IPS DF 4.7 (cell line): ENCODE data around the gene CCDC88A.

Experiments
- DNase-seq: peaks from one replicate; pipeline ENCODE4 v3.0.0-alpha.2; 2013; ENCODE audit warnings: low spot score; ENCODE audit errors: extremely low read depth

Gene CCDC88A

DNA sequence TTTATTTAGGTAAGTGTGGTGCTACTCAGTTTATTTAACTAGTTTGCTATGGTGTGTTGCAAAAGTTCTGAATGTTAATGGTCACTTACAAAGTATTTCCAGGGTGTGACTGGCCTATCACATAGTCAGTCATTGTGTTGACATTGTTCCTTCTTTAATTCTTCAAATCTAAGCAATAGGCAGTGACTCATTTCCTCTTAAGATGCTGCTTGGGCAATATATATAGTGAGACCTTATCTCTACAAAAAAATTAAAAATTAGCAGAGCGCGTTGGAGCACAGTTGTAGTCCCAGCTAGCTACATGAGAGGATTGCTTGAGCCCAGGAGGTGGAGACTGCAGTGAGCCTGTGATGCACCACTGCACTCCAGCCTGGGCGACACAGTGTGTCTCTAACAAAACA, 5.8 kb upstream of the CCDC88A start:
- DNase-seq = no peak

DNA sequence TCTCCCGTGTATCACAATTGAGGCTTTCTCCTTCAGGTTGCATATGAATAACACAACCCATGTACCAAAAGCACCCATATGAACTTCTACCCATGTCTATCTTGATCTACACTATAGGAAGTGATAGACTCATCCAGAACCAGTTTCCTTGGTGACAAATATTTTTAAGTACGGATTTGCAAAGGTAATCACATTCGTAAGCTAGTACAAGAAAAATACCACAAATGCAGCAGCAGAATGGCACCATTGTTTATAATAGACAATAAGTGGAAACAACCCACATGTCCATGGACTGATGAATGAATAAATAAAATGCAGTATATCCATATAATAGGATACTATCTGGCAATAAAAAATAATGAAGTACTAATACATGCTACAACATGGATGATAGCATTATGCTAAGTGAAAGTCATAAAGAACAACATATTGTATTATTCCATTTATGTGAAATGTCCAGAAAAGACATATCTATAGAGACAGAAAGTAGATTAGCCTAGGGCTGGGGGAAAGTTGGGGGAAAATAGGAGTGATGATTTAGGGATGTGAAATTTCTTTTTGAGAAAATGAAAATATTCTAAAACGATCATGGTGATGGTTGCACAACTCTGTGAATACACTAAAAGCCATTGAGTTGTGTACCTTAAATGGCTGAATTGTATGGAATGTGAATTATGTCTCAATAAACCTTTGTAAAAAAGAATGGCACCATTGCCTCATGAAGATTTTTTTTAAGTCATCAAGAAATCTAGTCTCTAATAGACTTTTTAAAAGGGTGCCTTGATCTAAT, 3.4 kb upstream of the CCDC88A start:
- no peak for DNase-seq

DNA sequence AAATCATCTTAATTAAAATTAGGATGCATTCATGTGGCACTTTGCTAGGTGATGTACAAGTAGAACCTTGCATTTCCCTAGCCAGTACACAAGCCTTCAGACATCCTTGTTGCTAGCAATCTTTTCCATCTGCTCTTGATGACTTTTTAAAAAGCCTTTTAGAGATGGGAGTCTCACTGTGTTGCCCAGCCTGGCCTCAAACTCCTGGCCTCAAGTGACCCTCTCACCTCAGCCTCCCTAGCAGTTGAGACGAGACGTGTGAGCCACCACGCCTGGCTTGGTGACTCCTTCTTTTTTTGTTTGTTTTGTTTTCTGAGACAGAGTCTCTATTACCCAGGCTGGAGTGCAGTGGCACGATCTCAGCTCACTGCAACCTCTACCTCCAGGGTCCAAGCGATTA, 1.7 kb upstream of the CCDC88A start:
- no peak for DNase-seq

DNA sequence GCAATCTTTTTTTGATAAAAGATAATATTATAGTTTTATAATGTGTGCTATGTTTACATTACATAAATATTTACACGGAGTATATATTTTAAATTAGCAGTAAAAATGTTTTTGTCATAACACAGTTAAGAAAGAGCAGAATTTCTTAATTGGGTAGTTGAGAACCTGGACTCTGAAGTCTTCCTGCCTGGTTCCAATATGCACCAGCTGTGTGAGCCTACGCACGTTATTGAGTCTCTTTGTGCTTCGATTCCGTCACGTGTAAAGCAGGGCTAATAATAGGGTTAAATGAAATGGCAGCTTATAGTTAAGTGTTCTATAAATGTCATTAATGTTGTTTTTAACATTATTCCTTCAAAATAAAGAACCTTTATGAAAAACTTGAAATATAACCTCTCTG, 1.2 kb upstream of the CCDC88A start:
- DNase-seq = no peak

DNA sequence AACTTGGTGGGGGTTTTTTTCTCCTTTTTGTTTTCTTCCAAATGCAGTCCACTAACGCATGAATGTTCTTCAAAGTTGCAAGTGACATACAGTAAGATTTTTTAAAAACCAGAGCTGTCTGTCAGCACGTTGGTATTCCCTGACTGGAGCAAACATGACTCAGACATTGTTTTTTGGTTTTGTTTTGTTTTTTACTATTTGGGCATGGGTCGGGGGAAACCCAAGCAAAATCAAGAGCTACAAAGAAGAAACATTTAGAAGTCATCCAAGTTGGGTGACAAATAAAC, 726 bp upstream of the CCDC88A start:
- DNase-seq = no peak

DNA sequence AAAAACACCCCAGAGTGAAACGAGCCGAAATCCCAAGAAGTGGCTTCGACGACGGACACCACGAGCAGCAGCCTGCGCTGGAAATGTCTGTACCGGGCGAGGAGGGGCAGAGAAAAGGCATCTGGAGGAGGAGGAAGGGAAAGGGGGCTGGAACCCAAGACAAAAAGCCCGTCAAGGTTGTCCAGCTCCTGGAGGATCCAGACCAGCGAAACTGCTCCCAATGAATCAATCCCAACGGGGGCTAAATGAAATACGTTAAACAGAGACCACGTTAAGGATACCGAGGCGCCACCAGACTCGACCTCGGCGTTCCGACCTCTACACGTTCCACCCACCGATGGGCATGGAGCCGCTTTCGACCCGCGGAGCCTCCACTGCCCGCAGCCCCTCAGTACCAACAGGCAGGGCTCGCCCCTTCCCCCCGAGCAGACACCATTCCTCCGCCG, 400 bp downstream of the CCDC88A start:
- DNase-seq = no peak

DNA sequence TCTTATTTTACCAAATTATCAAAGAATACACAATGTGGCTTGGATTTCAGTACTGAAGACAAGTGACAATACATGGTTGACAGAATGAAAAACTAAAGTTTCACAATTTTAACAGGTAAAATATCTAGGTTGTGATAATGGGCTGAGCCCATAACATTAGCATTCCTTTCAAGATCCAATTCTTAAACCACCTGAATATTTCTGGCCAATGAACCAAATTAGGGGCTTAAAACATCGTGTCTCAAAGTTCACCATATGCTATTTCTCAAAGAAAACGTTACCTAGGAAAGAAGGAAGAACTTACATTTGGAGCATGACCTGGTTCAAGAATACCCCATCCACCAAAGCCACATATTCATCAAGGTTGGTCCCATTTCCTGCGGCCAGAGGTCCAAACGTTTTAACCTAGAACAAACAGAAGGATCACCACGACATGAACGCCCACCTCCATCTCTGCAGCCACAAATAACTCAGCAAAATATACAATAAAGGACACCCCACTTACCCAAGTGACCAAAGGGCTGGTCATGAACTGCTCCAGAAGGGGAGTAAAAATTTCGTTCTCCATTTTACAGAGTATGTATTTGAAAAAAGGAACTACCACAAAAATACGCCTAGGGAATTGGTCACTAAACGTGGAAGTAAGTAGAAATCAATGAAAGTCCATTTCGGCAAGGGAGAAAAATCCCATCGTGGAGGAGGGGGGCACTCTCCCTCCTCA, 984 bp downstream of the CCDC88A start:
- no peak for DNase-seq

DNA sequence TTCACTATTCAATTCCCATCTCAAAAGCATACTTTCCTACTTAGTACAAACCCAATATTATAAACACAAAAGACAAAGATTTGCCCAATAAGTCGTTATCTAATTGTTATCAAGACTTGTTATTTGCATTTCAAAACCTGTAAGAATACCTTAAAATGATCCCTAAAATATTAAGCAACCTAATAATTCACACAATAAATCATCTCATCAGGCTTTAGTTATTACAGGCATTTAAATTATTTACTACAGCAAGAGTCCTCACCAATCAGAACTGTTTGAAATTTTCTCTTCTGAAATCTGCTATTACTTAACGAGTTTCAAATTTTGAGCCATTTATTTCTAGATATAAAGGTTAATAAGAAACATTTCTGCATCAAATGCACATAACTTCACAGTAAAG, 1.6 kb downstream of the CCDC88A start:
- DNase-seq = no peak

DNA sequence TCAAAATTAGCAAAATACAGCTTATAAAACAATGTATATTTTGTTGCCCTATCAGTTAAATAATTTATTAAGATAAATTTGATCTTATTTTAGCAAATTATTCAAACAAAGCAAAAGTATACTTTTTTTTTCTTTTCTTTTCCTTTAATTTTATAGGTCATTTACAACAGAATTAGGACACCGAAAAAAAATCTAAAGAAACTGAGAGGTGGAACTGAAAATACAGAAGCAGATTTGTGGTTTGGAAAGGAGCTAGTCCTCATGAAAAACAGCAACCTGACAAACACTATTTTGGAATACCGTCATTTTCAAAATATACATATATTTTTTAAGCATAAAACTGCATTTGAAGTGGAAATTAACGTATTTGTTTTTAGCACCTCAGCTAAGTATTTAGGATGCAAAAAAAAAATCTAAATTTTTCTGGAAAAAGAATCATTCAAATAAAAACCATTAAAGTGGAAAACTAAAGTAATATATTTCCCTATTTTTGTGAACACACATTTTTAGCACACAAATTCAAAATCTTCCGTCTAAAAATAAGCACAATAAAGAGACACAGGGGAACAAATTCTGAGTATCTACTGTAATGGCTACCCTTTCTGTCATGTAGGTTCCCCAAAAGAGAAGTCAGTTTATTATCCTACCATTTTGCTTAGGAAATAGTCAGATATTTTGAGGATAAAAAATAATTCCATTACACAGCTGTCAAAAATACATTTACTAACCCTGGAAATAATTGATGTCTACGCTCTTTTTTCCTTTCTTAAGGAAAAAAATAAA, 2.7 kb downstream of the CCDC88A start:
- no peak for DNase-seq

DNA sequence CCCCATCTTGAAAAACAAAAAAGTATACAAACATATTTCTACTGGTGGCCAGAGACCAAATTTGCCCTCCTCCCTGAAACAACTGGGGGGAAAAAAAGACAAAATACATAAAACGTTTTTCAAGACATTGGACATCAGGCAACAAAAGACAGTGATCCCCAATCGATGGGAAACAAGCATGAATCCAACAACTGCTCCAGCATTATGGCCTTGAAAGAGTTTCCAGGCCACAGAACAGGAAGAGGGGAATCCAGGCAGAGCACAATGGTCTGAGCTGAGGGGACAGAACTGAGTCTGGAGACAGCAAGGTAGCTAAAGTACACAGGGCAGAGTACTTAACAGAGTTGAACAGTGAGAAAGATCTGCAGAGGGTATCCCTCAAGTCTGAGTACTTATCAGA, 4.4 kb downstream of the CCDC88A start:
- no peak for DNase-seq

DNA sequence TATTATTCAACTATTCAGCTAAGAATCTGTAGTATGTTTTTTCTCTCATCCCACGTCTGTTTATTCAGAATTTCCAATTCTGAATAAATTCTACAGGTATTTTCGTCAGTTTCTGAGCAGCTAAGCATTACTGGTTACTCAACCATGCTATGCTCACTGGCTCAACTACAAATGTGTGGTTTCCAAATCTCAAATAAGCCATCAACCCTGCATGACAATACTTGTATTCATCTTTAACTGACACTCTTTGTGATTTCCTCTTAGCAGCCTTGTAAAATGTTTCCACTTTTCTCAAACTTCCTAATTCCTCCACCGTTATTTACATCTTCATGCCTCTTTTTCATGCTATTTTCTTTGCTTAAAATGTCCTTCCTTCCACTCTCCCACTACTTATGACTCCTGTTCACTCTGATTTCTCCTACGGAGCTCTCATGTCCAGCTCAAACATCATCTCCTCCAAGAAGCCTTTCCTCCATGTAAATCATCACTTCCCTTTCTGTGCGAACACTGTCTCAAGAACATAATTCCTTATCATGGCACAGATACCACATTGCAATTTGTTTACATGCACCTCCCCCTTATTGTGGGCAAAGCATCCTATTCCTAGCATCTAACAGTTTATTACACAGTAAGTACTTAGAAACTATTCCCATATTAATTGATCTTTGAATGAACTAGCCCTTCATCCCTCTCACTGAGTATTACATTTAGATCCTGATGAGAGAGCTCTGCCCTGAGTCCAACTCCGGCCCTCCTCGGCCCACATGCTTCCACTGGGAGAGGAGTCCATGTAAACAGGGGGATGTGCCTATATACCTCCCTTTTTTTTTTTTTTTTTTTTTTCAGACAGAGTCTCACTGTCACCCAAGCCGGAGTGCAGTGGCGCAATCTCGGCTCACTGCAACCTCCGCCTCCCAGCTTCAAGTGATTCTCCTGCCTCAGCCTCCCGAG, 10.5 kb downstream of the CCDC88A start:
- no peak for DNase-seq

DNA sequence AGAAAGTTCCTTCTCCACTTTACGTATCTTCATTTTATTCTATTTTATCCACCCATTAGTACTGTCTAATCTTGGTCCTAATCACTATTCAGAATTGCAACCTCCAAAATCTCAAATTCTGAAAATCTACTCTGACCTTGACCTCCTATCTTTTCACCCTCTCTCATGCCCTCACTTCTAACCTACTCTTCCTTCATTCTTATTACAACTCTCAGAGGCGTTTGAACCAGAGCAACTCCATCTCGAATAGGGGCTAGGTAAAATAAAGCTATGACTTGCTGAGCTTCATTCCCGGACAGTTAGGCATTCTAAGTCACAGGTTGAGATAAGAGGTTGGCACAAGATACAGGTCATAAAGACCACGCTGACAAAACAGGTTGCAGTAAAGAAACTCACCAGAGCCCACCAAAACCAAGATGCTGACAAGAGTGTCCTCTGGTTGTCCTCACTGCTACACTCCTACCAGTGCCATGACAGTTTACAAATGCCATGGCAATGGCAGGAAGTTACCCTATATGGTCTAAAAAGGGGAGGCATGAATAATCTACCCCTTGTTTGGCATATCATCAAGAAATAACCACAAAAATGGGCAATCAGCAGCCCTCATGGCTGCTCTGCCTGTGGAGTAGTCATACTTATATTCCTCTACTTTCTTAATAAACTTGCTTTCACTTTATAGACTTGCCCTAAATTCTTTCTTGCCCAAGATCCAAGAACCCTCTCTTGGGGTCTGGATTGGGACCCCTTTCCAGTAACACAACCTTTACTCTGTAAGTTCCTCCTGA, 11.4 kb downstream of the CCDC88A start:
- no peak for DNase-seq

DNA sequence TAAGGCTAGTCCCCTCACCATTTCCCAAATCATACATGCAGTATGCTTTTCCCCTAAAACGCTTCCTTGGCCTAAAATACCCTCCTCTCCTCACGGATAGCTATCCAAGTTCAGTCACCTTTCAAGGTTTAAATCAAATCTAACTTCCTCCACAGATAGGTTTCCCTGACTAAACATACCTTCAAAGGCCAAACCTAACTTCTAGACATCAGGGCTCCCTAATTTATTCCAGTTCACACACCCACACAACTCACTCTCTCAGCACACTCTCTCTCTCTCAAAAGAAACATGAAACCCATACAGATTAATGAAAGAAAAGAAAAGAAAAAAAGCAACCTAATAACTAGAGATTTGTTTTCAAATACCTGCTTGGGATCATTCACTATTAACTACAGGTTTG, 14.5 kb downstream of the CCDC88A start:
- no peak for DNase-seq

DNA sequence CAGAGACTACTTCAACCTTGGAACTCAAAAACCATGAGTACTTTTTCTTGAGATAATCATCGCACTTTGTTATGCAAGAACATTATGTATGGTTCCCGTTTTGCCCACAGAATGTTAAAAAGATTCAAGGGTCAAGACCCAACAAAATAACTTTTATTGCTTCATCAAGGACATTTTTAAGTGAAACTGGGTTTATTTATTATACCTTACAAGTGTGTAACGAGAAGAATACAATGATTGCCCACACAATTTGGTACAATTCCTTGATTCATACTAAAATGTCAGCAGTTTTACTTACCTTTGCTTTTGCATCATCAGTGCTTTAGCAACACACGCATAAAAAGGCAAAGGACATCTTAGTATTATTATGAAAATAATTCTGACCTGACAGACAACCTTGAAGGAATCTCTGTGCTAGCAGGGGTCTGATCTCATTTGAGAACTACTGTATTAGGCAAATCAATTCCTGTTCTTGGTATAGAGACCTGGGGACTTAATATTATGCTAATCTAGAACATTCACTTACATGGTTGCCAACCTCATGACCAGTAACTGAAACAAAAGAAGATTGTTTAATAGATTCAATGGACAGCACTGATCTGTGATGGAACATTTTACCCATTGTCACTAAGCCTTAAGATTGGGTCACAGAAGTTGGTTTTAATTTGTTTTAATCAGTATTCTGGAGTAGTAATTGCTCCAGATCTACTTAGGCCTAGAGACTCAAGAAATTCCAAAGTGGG, 16.2 kb downstream of the CCDC88A start:
- DNase-seq = no peak

DNA sequence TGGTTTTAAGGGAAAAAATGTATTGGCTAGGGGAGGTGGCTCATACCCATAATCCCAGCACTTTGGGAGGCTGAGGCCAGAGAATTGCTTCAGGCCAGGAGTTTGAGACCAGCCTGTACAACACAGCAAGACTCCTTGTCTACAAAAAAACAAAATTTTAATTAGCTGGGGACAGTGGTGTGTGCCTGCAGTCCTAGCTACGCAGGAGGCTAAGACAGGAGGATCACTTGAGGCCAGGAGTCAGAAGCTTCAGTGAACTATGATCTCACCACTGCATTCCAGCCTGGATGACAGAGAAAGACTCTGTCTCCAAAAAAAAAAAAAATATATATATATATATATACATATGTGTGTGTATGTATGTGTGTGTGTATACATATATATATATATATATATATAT, 18.5 kb downstream of the CCDC88A start:
- DNase-seq = no peak

DNA sequence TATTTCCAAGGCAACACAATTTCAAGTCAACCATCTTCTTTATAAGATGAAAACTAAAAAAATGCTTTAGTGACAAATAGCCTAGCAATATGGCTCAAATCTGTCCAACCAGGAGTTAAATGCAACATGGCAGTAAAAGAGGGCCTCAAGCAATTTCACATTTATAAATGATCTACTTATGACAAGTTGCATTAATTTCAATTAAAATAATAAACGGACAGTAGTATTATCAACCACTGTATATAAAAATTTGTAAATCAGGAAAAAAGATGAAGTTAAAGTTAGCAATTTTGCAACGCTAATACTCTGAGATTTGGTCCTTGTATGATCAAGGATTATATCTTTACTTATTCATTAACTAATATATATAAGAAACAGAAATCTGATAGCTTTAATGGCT, 19.3 kb downstream of the CCDC88A start:
- no peak for DNase-seq

DNA sequence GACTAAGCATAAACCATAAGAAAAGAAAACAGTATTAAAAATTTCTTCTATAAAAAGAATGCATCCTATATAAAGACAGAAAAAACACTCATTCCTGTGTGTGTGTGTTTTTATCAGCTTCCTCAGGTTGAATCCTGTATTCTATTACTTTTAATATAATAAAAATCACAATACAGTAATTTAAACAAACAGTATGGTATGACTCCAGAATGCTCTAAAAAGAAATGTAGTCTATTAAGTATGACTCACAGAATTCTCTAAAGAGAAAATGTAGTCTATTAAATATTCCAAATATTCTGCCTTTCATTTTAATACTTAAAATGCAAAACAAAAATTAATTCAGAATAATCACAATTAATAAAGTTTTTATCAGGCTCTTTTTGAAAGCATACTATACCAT, 19.8 kb downstream of the CCDC88A start:
- no peak for DNase-seq

DNA sequence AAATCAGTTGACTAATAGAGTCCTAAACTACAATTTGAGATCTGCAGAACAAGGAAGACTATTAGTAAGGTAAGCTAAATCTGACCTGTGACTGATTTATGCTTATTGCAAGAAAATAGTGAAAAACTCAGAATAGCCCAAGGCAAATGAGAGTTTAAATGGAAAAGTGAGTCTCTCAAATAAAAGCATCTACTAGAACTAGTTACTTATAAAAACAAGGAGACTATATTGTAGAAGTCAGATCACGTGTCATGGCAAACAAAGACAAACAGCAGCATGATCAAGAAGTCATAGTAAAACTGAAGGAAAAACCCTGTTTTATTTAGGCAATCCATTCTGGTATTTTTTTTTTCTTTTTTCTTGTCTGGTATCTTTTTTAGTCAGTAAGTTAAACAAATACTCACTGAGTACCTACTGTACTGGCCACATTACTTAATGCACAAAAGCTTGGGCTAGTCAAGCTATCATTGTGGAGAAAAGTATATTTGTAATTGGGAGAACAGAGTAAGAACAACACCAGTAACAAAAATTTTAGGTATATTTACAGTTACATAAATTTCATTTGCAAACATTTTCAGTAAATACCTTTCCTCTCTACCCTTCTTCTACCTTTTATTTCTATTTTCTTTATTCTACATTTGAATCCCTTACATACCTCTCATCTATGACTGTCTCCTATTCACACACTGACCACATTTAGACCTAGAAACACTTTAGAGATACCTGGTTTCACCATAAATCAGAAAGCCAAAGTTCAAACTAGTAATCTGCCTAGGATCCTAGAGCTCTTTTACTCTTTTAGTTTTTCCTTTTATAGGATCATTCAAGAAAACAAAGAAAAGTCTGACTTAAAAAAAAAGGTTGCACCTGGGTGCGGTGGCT, 23.7 kb downstream of the CCDC88A start:
- no peak for DNase-seq
